Prostate gland (tissue), 2 donors: ENCODE results near the gene ME3.

Experiments
- CTCF ChIP-seq, 4 experiments: fragments of 200-600 bp in 2 of 4; fragments of 450-650 bp in 2 of 4; sonication (generic) in 2 of 4; IDR thresholded peaks; 1 replicate in 3 of 4; 2 replicates in 1 of 4; pipeline ENCODE4 v1.5.1; 2016 to 2019; ENCODE audit warnings: antibody characterized with exemption in 4 of 4, mild to moderate bottlenecking in 2 of 4, moderate library complexity in 2 of 4
- POLR2AphosphoS5 ChIP-seq: sonication (generic); formaldehyde crosslinking; IDR thresholded peaks from one replicate; pipeline ENCODE4 v1.6.1; 2017; ENCODE audit warnings: antibody characterized with exemption

DNA sequence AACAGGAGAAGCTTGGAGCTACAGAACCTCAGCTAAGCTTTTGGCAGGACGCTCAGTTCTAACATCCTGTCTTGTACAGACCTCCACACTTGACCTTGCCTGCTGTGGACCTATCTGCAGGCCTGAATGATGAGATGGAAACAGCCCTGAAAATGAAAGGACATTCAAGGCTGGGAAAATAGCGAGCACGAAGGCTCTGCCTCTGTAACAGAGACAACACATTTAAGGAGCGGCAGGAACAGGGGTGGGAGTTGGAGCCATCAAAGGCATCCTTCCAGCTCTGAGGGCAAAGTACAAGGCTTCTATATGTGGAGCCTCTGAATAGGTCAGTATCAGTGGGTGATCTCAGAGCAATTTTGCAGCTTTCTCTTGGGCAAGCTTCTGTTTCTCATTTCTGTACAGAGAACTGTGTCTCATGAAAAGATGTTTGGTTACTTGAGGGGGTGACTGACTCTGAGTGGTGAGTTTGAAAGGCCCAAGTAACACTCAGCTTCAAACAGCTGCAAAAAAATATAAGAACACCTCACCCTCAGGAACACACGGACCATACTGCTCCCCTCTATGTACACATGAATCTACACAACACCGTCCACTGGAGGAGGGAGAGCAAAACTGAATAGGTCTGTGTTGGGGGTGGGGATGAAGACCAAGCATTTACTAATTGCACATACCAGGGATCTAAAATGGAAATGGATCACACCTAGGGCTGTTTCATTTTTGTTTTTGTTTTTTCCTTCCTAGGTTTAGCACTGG lies 196.1 kb downstream of the ME3 start:
- TF ChIP-seq POLR2AphosphoS5 (peak; percentile 49), CTCF (IDR thresholded peaks at IDR 0.05) (no peak)
